ENCODE measurements around the gene KCNK3. TPM values are rescaled to one million over a fixed set of nuclear protein-coding genes. Genes with fewer than 3 reads are reported as not detected.

The KCNK3 gene
- total RNA-seq, 2 donors from 2014 or later: 13.1 to 24.4 TPM

DNA sequence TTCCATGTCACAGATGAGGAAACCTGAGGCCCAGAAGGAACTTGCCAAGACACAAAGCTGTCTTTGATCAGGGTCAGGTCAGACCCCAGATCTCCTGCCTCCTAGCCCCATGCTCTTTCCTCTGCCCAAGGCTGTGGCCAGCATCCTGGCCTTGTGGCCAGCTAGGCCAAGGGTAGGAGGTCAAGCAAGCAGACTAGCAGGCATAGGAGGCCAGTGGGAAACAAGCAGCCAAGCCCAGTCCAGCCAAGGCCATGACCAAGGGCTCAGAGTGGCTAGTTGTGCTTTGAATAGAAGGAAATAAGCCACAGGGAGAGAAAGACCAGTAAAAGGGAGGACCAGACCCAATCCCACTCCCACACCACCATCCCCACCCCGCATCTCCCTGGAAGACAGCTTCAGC is 30.4 kb downstream of the KCNK3 start:
- intact Hi-C loops (cut with DNase I): no loop called here
- no peak for DNase-seq (ENCODE audit: low spot score)

DNA sequence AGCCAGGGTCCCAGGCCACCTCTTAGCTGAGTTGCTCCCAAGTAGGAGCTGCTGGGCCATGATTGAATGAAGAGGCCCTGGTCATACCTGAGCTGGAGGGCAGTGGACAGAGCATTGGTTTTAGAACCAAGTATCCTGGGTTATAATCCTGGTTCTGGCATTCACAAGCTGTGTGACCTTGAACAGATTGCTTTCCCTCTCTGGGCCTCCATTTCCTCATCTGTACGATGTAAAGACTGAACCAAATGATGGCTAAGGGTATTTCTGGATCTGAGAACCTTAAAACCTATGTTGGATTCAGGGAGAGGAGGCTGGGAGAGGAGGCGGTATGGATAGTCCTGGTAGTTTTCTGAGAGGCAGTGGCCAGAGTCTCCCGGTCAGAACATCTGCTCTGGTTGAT is 31.0 kb downstream of the KCNK3 start:
- no peak for DNase-seq (ENCODE audit: low spot score)
- intact Hi-C loops (cut with DNase I): no loop called here

DNA sequence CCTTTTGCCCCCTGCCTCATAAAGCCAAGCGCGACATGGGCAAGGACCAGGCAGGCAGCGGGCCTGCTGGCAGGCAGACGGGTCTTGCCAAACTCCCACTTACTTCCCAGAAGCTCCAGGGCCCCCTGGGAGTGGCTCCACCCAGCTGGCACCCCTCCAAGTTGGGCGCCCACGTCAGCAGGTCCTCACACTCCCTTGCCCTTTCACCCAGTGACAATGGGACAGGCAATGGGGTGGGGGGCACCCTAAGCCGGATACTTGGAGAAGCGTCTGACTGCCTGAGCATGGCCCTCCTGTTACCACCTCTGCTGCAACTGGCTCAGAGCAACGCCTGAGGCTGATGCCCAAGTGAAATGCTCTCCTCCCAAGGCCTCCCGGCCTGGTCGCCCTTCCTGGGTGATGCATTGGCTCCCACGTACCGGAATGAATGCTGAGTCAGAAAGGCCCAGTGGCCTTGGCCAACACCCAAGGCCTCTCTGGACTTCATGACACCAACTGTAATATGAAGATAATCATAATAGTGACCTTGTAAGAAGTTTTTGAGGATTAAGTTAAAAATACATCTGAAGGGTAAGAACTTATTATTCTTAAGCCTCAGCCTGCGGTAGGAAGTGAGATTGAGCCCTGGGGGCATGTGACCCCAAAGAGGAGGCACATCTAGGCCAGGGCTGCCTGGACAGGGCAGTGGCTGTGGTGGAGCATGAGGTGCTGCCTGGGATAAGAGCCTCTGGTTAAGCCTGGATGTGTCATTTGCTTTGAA is 31.6 kb downstream of the KCNK3 start:
- intact Hi-C loops (cut with DNase I): no loop called here

DNA sequence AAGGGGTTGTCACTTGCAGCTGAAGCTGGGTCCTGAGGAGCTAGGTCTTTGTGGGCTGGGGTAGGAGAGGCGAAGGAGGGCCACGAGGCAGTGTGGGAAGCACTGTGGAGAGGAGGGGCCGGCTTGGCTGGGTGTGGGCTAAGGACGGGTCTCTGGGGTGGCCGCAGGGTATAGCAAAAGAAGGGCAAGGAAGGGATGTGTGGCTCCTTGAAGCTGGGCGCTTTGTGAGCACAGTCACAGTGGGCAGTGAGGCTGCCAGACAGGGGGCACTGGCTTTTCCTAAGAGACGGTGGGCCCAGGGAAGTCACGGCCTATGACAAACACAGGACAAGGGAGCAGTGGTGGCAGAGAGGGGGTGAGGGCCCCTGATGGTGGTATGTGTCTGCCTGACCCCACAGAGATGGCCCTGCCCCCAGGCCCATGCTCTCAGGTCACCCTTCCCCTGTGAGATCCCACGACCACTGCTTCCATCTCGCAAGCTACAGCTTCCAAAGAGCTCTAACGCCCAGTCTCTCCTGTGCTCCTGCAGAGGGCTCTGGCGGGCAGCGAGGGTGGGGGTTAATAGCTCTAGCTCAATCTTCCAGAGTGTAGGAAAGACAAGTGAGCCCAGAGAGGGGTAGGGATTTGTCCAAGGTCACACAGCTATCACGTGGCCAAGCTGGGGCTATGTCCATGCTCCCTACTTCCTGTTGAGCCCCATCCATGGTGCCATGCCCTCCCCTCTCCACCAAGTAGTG is 32.4 kb downstream of the KCNK3 start:
- DNase-seq (ENCODE audit: low spot score): no peak
- intact Hi-C loops (cut with DNase I): no loop called here

More for the DNA sequence above, 31.6 kb downstream of the KCNK3 start:
- peak; percentile 92 for DNase-seq (ENCODE audit: low spot score)

GRCh38 chr2:26725521-26725820 is 32.9 kb downstream of the KCNK3 start:
- intact Hi-C loops (cut with DNase I): no loop called here
- DNase-seq (ENCODE audit: low spot score): no peak

GRCh38 chr2:26726228-26726627 is 33.7 kb downstream of the KCNK3 start:
- intact Hi-C loops (cut with DNase I): no loop called here
- DNase-seq (ENCODE audit: low spot score): no peak

DNA sequence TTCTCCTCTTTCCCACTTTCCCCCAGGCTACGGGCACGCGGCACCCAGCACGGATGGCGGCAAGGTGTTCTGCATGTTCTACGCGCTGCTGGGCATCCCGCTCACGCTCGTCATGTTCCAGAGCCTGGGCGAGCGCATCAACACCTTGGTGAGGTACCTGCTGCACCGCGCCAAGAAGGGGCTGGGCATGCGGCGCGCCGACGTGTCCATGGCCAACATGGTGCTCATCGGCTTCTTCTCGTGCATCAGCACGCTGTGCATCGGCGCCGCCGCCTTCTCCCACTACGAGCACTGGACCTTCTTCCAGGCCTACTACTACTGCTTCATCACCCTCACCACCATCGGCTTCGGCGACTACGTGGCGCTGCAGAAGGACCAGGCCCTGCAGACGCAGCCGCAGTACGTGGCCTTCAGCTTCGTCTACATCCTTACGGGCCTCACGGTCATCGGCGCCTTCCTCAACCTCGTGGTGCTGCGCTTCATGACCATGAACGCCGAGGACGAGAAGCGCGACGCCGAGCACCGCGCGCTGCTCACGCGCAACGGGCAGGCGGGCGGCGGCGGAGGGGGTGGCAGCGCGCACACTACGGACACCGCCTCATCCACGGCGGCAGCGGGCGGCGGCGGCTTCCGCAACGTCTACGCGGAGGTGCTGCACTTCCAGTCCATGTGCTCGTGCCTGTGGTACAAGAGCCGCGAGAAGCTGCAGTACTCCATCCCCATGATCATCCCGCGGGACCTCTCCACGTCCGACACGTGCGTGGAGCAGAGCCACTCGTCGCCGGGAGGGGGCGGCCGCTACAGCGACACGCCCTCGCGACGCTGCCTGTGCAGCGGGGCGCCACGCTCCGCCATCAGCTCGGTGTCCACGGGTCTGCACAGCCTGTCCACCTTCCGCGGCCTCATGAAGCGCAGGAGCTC is 35.4 kb downstream of the KCNK3 start:
- intact Hi-C loops (cut with DNase I): no loop called here
- DNase-seq (ENCODE audit: low spot score): no peak

DNA sequence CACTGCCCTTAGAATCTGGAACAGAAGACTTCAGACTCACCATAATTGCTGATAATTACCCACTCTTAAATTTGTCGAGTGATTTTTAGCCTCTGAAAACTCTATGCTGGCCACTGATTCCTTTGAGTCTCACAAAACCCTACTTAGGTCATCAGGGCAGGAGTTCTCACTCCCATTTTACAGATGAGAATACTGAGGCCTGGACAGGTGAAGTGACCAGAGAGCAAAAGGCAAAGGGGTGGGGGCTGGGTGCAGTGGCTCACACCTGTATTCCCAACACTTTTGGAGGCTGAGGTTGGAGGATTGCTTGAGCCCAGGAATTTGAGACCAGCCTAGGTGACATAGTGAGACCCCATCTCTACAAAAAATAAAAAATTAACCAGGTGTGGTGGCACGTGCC is 36.8 kb downstream of the KCNK3 start:
- intact Hi-C loops (cut with DNase I): no loop called here

GRCh38 chr2:26730549-26731344 is 38.2 kb downstream of the KCNK3 start:
- no peak for DNase-seq (ENCODE audit: low spot score)
- intact Hi-C loops (cut with DNase I): loop anchor here in 1 of 2 donors (5.0 kb wide), 1 partner anchor 53 kb away; no protein-coding TSS in a partner anchor

More for the DNA sequence above, 36.8 kb downstream of the KCNK3 start:
- DNase-seq (ENCODE audit: low spot score): no peak

GRCh38 chr2:26731714-26732113 is 39.2 kb downstream of the KCNK3 start:
- DNase-seq (ENCODE audit: low spot score): no peak
- intact Hi-C loops (cut with DNase I): loop anchor here in 1 of 2 donors (5.0 kb wide), 1 partner anchor 54 kb away; no protein-coding TSS in a partner anchor

GRCh38 chr2:26732446-26732845 is 39.9 kb downstream of the KCNK3 start:
- intact Hi-C loops (cut with DNase I): loop anchor here in 1 of 2 donors (5.0 kb wide), 1 partner anchor 55 kb away; no protein-coding TSS in a partner anchor
- no peak for DNase-seq (ENCODE audit: low spot score)

GRCh38 chr2:26733413-26733812 is 40.9 kb downstream of the KCNK3 start:
- intact Hi-C loops (cut with DNase I): loop anchor here in 1 of 2 donors (5.0 kb wide), 1 partner anchor 56 kb away; no protein-coding TSS in a partner anchor
- DNase-seq (ENCODE audit: low spot score): no peak

GRCh38 chr2:26735097-26735496 is 42.6 kb downstream of the KCNK3 start:
- intact Hi-C loops (cut with DNase I): no loop called here
- no peak for DNase-seq (ENCODE audit: low spot score)

DNA sequence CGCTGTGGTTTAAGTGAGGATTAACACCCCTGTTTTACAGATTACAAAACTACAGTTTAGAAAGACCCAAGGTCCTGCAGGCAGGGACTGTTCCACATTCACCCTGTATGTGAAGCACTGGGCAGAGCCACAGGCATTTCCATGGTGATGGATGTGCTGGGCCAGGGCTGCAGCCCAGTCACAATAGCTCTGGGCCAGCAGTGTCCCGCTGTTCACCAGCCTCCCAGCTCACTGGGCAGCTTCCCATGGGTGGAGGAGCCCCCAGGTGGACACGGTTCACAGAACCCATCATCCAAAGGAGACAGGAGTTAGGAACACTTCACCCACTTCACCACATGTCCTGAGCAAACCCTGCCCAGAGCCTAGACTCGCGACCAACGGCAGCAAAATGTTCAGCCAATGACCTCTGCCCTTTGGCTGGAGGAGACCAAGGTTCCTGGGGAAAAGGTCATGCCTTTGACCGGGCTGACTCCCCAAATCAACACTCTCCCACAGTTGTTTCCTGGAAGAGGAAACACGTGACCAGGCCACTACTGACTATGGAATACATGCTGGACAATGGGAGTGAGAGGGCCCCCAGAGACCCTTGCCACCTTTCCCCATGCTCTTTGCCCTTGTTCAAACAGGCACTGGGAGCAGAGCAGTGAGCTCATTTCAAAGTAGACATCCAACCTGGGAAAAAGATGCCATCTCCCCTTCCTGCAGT is 43.5 kb downstream of the KCNK3 start:
- DNase-seq (ENCODE audit: low spot score): no peak
- intact Hi-C loops (cut with DNase I): no loop called here

- intact Hi-C loops (cut with DNase I): no loop called here
- no peak for DNase-seq (ENCODE audit: low spot score)
Measured at GRCh38 chr2:26737221-26737620, 44.7 kb downstream of the KCNK3 start.

DNA sequence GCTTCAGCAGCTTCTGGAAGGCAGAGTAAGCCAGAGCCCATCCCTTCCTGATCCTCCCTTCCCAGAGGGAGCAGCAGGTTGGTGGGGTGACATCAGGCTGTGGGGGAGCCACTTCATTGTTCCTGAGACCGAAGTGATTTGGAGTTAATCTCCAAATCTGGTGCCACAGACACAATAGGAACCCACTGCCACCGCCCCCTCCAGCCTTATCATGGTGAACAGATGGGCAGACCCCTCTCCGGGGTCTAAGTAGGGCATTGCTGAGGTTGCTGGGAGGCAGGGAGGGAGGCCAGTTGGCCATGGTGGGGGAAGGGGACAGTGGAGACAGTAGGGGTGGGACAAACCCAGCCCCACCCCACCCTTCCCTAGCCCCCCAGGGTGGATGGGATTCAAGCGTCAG is 46.0 kb downstream of the KCNK3 start:
- intact Hi-C loops (cut with DNase I): no loop called here
- DNase-seq (ENCODE audit: low spot score): no peak

DNA sequence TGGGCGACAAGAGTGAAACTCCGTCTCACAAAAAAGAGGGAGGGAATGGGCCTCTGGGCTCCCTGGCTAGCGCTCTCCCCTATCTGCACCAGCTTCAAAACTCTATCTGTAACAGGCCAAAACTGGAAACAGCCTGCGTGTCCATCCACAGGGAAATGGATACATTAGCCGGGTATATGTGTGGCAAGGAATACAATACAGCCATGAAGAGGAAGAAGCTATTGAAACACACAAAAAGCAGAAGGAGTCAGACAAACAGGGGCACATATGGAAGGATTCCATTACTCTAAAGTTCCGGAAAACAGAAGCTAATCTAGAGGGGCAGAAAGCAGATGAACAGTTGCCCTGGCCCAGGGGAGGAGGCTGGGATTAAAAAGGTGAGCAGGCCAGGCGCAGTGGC is 47.0 kb downstream of the KCNK3 start:
- intact Hi-C loops (cut with DNase I): no loop called here
- DNase-seq (ENCODE audit: low spot score): no peak

DNA sequence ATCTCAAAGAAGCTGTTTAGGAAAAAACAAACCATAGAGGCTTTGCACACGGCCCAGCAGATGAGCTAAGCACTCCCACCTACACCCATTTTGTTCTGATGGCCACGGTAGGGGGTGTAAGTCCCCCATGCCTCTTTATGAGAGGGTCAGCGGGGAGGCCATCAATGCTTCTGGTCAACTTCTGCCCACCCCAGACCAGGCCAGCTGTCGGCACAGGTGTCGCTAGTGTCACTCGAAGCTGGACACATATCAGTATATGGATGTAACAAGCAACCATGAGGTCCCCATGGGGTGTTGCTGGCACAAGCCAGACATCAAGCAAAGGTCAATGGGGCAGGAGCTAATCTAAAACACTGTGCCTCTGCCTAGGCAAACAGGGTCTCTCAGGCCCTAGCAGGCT is 47.8 kb downstream of the KCNK3 start:
- DNase-seq (ENCODE audit: low spot score): no peak
- intact Hi-C loops (cut with DNase I): no loop called here

Measured in posterior vena cava (tissue), 2 donors.